ENCODE measurements around the gene ZNF569.
"Not testable (repeated sequence)": the region's sequence is repeated elsewhere in the genome, so short reads cannot be mapped to it uniquely, and the experiment has no call there.

ZNF569 gene

GRCh38 chr19:37466798-37467607, at the start of gene ZNF569:
Gene ZNF569, minus strand, starts transcription at chr19:37467444. Its CDS starts 22,523 bp downstream, at chr19:37444921.
- peak; percentile 83 for DNase-seq

GRCh38 chr19:37513397-37513796, 46.2 kb upstream of the ZNF569 start:
- DNase-seq = no peak

DNA sequence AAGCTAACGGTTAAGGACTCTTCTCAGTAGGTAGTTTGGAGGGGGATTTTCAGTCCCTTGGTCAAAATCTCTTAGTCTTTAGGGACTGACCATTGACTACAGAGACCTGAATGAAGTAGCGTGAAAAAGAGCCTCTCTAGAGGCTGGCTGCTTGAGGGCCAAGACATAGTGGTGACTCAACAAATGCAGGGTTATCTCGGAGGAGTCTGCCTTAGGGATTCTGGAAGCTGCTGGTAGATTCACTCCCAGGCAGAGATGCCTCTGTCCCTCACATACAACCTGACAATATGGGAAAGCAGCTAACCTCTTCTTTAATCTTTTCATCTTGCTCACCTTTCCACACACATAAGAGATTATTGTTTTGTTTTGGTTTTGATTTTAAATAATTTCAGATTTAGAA, 44.6 kb upstream of the ZNF569 start:
- DNase-seq = no peak

GRCh38 chr19:37511186-37511585, 43.9 kb upstream of the ZNF569 start:
- DNase-seq = no peak

GRCh38 chr19:37507167-37507464, 39.9 kb upstream of the ZNF569 start:
- DNase-seq = no peak

GRCh38 chr19:37506387-37507166, 39.3 kb upstream of the ZNF569 start, which contains the start of gene ZNF793:
Gene ZNF793, plus strand, starts transcription at chr19:37506939. Its CDS starts 16,501 bp downstream, at chr19:37523440.
- peak; percentile 11 for DNase-seq

DNA sequence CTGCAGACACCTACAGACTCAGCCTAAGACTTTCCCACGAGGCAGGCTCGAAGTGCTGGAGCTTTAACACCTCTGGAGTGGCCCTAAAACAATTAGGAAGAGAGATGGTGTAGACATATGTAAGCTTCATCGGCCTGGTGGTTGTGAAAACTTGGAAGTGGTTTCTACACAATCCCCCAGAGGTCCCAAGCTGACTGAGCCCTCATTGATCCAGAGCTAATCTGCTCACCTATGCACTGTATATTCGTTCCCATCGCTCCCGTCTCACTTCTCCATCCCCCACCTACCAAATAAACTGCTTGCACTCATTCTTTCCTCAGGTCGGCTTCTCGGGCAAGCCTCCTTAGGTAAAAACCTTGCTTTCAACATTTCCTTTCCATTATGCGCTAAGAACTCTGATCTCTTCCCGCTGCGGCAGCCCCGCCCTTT, 38.7 kb upstream of the ZNF569 start:
- no peak for DNase-seq

- DNase-seq = no peak
Measured at GRCh38 chr19:37492213-37492612, 25.0 kb upstream of the ZNF569 start.

DNA sequence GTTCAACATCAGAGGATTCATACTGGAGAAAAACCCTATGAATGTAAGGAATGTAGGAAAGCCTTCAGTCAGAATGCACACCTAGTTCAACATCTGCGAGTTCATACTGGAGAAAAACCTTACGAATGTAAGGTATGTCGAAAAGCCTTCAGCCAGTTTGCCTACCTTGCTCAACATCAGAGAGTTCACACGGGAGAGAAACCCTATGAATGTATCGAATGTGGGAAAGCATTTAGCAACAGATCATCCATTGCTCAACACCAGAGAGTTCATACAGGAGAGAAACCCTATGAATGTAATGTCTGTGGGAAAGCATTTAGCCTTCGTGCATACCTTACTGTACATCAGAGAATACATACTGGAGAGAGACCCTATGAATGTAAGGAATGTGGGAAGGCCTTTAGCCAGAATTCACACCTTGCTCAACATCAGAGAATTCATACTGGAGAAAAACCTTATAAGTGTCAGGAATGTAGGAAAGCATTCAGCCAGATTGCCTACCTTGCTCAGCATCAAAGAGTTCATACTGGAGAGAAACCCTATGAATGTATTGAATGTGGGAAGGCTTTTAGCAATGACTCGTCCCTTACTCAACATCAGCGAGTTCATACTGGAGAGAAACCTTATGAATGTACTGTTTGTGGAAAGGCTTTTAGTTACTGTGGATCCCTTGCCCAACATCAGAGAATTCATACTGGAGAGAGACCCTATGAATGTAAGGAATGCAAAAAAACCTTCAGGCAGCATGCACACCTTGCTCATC, 17.3 kb upstream of the ZNF569 start:
- no peak for DNase-seq

- DNase-seq = no peak
Measured at GRCh38 chr19:37472165-37472564, 4.9 kb upstream of the ZNF569 start.

DNA sequence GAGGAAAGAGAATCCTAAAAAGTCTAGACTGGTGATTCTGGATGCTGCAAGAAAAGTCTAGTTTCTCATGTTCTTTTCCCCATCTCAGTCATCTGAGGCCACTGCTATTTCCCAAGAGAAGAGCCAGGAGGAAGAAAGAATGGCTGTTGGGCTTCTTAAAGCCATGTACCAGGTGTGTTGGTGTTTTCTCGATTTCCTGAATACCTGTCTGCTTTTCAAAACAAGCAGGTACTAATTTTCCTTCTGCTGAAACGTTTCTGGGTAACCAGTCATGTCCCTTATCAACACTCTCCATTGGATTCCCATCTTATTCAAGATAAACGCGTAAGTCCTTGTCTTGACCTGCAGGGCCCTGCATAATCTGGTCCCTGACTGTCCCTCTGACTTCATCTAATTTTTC, 3.0 kb upstream of the ZNF569 start:
- no peak for DNase-seq

- DNase-seq = peak; percentile 87
Measured at GRCh38 chr19:37468961-37469777, 1.9 kb upstream of the ZNF569 start, which contains the start of gene ZNF570. Gene ZNF570, plus strand, starts transcription at chr19:37469356. Its CDS starts 999 bp downstream, at chr19:37470355.

- DNase-seq = no peak
Measured at GRCh38 chr19:37467608-37468090, 405 bp upstream of the ZNF569 start.

- DNase-seq = no peak
Measured at GRCh38 chr19:37466277-37466797, 907 bp downstream of the ZNF569 start.

DNA sequence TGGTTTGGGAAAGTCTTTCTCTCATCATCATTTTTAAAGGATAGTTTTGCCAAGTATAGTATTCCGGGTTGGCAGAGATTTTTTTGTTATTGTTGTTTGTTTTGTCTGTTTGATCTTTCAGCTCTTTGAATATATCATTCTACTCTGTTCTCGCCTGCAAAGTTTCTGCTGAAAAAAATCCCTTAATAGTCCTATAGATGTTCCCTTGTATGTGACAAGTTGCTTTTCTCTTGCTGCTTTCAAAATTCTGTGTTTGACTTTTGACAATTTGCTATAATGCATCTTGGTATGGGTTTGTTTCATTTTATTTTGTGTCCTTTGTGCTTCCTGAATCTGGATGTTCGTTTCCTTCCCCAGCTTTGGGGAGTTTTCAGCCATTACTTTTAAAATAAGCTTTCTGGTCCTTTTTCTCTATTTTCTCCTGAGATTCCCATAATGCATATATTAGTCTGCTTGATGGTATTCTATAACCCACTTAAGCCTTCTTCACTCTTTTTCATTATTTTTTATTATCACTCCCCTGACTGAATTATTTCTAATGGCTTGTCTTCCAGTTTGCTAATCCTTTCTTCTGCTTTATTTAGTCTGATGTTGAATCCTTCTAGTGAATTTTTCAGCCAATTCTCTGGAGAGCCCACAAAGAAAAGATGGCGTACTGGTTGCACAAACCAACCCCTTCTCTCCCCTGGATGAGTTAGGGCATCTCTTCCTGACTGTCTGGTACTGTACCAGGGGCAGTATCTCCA, 14.6 kb downstream of the ZNF569 start:
- DNase-seq = no peak

GRCh38 chr19:37413313-37414084, 53.7 kb downstream of the ZNF569 start:
- DNase-seq = peak; percentile 3

DNA sequence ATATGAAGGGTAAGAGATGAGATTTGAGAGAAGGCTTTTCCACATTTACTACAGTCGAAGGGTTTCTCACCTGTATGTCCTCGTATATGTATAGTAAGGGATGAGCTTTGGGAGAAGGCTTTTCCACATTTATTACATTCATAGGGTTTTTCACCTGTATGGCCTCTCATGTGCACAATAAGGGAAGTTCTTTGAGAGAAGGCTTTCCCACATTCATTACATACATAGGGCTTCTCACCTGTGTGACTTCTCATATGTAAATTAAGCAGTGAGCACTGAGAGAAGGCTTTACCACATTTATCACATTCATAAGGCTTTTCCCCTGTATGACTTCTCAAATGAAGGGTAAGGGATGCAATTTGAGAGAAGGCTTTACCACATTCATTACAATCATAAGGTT, 54.5 kb downstream of the ZNF569 start:
- no peak for DNase-seq

DNA sequence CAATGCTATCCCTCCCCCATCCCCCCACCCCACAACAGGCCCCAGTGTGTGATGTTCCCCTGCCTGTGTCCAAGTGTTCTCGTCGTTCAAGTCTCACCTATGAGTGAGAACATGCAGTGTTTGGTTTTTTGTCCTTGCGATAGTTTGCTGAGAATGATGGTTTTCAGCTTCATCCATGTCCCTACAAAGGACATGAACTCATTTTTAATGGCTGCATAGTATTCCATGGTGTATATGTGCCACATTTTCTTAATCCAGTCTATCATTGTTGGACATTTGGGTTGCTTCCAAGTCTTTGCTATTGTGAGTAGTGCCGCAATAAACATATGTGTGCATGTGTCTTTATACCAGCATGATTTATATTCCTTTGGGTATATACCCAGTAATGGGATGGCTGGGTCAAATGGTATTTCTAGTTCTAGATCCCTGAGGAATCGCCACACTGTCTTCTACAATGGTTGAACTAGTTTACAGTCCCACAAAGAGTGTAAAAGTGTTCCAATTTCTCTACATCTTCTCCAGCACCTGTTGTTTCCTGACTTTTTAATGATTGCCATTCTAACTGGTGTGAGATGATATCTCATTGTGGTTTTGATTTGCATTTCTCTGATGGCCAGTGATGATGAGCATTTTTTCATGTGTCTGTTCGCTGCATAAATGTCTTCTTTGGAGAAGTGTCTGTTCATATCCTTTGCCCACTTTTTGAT, 61.0 kb downstream of the ZNF569 start:
- DNase-seq = not testable (repeated sequence)

GRCh38 chr19:37403403-37403802, 63.8 kb downstream of the ZNF569 start:
- DNase-seq = no peak

DNA sequence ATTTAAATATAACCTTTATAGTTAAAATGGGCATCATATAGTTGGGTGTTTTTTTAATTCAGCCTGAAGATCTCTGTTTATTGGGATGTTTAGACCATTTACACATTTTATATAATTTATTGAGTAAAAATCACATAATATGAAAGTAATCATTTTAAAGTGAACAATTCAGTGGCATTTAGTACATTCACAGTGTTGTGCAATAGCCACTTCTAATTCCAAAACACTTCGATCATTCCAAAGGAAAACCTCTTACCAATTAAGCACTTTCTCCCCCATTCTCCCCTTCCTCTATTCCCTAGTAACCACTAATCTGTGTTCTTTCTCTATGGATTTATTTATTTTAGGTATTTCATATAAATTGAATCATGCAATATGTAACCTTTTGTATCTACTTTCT, 66.2 kb downstream of the ZNF569 start:
- no peak for DNase-seq
